Fibroblast of mammary gland (primary cell): ENCODE results near the gene RPRD2.
"Not testable (repeated sequence)": the region's sequence is repeated elsewhere in the genome, so short reads cannot be mapped to it uniquely, and the experiment has no call there.

Experiments used
- DNase-seq: peaks from one replicate; pipeline ENCODE4 v3.0.0-alpha.2; 2010; ENCODE audit warnings: low read depth
- H3K4me3 ChIP-seq: 2 replicates; pipeline ENCODE4 v1.5.1; 2011; ENCODE audit warnings: low read depth, mild to moderate bottlenecking, low read length, moderate library complexity; ENCODE audit not compliant: control insufficient read depth
- CTCF ChIP-seq: conservative IDR thresholded peaks from 2 replicates; pipeline ENCODE4 v1.5.1; 2011; ENCODE audit warnings: low read depth, low read length, inconsistent platforms; ENCODE audit not compliant: control insufficient read depth, insufficient read depth

The RPRD2 gene

GRCh38 chr1:150363426-150364230, at the start of gene RPRD2:
RPRD2 (plus strand) TSS chr1:150364147; CDS start chr1:150364715, 568 bp downstream.
- DNase-seq = peak; percentile 99
- TF ChIP-seq CTCF = no peak

GRCh38 chr1:150314691-150315090, 49.3 kb upstream of the RPRD2 start:
- not testable (repeated sequence) for DNase-seq, H3K4me3 ChIP-seq

More at GRCh38 chr1:150363426-150364230, at the start of gene RPRD2:
- peak within 1 kb of the TSS; percentile 76 for H3K4me3 ChIP-seq

GRCh38 chr1:150320667-150320978, 43.3 kb upstream of the RPRD2 start:
- DNase-seq = no peak
- no peak for TF ChIP-seq CTCF
- H3K4me3 ChIP-seq = no peak overlapping the region

GRCh38 chr1:150321826-150322166, 42.2 kb upstream of the RPRD2 start:
- H3K4me3 ChIP-seq = peak overlapping the region; percentile 79
- no peak for TF ChIP-seq CTCF
- DNase-seq = no peak

- DNase-seq = peak; percentile 48
- TF ChIP-seq CTCF = no peak
- peak overlapping the region; percentile 79 for H3K4me3 ChIP-seq
Measured at GRCh38 chr1:150322310-150322709, 41.6 kb upstream of the RPRD2 start.

- no peak for DNase-seq
- H3K4me3 ChIP-seq = no peak overlapping the region
- TF ChIP-seq CTCF = no peak
Measured at GRCh38 chr1:150332651-150333290, 31.2 kb upstream of the RPRD2 start.

GRCh38 chr1:150346316-150346715, 17.6 kb upstream of the RPRD2 start:
- TF ChIP-seq CTCF = no peak
- H3K4me3 ChIP-seq = no peak overlapping the region
- DNase-seq = no peak
